Suppressor macrophage treated with lipopolysaccharide for 1 hour (primary cell): ENCODE data around the gene PCID2.
"Not testable (repeated sequence)": the region's sequence is repeated elsewhere in the genome, so short reads cannot be mapped to it uniquely, and the experiment has no call there.

ENCODE experiments used
- DNase-seq, 3 donors: peaks; one replicate each; pipeline ENCODE4 v3.0.0-alpha.2; 2020 to 2022

The PCID2 gene

DNA sequence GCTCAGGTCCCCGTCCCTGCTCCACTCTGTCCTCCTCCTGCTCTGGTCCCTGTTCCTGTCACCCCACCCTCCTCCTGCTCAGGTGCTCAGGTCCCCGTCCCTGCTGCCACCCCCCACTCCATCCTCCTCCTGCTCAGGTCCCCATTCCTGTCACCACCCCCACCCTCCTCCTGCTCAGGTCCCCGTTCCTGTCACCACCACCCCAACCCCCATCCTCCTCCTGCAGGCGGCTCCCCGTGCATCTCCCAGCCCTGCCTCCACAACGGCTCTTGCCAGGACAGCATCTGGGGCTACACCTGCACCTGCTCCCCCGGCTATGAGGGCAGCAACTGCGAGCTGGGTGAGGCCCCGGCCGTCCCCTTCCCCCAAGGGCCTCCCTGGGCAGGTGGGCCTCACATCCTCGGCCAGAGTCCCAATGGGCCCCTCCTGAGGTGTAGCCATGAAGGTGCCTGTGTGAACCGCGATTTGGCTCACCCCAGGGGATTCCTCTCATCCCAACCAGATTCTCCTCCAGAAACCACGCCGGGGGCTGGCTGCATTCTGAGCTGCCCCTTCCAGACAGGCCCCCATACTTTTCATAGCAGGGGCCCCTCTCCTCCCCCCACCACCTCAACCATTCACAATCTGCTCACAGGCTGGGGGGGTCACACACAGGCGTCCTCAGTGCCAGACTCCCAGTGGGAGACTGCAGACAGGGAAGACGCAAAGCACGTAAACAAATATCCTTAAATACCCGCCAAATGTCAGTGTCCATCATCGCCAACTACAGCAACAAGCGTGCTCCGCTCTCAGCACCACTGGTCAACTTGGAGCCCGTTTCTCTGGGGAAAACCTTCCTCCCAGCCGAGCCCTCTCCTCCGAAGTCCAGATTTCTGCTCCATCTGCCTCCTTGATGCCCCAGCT lies 45.4 kb downstream of the PCID2 start:
- no peak for DNase-seq

DNA sequence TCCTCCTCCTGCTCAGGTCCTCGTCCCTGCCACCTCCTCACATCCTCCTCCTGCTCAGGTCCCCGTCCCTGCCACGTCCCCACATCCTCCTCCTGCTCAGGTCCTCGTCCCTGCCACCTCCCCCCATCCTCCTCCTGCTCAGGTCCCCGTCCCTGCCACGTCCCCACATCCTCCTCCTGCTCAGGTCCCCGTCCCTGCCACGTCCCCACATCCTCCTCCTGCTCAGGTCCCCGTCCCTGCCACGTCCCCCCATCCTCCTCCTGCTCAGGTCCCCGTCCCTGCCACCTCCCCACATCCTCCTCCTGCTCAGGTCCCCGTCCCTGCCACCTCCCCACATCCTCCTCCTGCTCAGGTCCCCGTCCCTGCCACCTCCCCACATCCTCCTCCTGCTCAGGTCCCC lies 46.5 kb downstream of the PCID2 start:
- not testable (repeated sequence) for DNase-seq

DNA sequence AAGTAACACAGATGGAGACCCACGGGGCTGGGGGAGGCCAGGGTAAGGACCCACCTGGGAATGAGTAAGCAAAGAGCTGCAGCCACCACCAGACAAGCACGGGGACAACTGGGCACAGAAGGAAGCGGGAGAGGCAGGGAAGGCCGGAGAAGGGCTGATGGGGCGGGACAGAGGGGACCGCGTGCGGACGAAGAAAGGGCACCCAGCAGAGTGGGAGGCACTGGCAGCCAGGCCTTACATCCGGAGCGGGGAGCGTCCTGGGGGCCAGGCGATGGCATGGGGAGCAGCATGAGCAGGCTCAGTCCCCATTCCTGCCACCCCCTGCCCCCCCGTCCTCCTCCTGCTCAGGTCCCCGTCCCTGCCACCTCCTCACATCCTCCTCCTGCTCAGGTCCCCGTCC lies 47.0 kb downstream of the PCID2 start:
- no peak for DNase-seq

GRCh38 chr13:113160983-113161382 lies 47.5 kb downstream of the PCID2 start:
- no peak for DNase-seq

DNA sequence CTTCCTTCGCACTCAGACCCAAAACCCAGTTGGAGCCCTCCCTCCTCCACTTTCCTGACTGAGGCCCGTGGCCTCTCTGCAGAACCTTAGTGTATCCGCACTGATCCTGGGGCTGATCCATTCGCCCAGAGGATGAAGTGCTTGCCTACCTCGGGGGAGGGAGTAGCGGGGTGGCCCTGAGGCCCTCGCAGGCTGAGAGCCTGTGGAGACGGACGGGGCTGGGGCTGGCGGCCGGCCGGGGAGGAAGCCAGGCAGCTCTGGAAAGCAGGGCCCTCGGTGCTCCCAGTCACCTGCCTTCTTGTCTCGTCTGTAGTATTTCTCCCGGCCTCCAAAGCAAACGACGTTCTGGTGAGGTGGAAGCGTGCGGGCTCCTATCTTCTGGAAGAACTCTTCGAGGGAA lies 48.8 kb downstream of the PCID2 start:
- no peak for DNase-seq

GRCh38 chr13:113158946-113159345 lies 49.5 kb downstream of the PCID2 start:
- no peak for DNase-seq

GRCh38 chr13:113157929-113158747 lies 50.3 kb downstream of the PCID2 start, which contains the start of gene PROZ:
TSS of gene PROZ (plus strand) at chr13:113158648. CDS start at chr13:113158661, 13 bp downstream.
- DNase-seq = no peak

- no peak for DNase-seq
Observed at GRCh38 chr13:113157206-113157928, 51.1 kb downstream of the PCID2 start.

GRCh38 chr13:113155982-113156655 lies 52.4 kb downstream of the PCID2 start:
- DNase-seq = no peak

DNA sequence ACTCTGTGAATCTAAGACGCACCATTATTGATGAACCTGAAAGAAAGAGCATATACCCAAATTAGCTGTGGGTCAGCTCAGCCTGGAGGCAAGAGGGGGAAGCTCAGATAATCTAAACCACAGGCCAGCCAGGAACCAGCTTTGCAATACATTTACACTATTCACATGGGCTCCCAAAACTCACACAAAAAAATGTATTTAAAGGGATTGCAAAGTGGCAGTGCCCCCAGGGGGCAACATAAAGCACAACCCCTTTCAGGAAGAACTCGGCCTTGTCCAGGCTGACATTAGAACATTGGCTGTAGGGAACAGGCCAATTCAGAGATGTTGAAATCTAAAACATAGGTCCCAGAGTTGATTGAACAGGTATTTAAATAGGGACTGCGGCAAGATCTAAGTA lies 53.3 kb downstream of the PCID2 start:
- no peak for DNase-seq

- DNase-seq = peak; percentile 60 to 89 (median 79)
Observed at GRCh38 chr13:113153810-113154748, 54.4 kb downstream of the PCID2 start.

DNA sequence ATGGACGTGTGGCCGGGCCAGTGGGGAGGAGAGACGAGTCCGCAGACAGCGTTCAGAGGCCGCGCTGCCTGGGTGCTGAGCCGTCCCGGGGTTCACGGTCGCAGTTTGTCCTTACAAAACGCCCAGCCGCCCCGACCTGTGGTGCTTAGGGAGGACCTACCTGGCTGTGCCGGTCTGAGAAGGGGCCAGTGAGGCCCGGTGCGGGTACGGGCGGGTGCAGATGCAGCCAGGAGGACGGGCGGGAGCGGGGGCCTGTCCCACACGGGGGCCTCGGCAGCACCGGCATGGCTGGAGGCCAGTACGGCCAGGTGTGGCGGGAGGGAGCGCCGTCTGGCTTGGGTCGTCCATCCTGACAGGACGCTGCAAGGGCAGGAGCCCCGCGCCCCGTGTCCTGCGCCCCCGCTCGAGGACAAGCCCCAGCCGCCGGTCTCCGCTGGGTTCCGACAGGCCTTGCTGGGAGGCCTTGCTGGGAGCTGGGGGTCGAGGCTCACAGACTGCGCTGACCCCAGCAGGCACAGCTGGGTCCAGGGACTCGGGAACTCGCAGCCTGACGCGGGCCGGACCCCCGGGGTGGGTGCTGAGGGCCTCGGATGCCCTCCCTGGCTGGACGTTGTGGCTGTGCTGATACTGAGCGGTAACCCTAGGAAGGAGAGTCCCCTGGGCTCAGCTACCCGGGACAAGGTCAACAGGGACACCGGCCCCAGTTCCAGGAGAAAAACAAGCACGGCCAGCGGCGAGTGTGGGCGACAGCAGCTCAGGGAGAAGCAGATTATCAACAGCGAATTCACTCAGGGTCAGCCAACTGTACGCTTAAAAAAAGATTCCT lies 55.3 kb downstream of the PCID2 start:
- peak in 2 of 3 donors; percentile 34 to 46 for DNase-seq

DNA sequence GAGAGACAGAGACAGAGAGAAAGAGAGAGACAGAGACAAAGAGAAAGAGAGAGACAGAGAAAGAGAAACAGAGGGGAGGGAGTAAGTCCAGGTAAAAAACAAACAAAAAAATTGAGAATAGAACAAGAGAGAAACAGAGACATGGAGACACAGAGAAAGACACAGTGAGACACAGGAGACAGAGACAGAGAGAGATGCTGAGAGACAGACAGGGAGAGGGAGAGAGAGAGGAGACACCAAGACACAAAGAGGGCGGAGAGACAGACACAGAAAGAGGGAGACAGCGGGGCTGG lies 55.8 kb downstream of the PCID2 start:
- no peak for DNase-seq

- peak; percentile 90 to 91 (median 91) for DNase-seq
Observed at GRCh38 chr13:113151745-113152690, 56.5 kb downstream of the PCID2 start.

DNA sequence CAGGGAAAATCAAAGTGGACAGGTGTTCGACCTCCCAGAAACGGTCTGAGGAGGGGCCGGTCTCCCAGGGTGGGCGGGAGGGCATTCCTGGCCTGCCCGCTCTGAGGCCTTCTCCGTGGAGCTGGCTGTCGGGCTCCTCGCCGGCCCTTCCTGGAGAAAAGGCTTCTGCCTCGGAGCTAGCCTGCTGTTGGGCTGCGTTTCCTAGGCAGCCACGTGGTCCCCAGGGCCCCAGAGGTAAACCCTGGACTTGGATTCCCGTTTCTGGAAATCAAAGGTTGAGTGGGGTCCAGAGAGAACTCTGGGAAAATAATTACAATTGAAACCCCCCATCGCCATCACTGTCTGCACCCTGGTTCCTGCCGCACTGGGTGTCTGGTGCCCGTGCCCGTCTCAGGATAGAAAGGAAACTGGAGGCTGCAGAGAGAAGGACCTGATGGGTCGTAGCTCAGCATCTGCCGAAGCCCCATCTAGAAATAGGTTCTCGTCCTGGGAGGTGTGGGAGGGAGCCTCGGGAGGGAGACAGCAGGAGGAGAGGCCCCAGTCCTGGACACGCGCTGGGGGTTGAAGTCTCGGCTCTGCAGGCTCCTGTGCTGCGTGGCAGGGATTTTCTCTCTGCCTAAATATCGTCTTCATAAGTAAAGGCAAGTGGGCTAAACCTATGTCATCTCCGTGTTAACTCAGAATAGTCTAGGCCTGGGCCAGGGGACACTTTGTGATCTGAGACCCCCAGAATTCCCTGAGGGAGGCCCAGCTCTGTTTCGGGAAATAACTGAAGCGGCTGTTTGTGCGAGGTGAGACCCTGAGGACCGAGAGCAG lies 57.7 kb downstream of the PCID2 start:
- no peak for DNase-seq

DNA sequence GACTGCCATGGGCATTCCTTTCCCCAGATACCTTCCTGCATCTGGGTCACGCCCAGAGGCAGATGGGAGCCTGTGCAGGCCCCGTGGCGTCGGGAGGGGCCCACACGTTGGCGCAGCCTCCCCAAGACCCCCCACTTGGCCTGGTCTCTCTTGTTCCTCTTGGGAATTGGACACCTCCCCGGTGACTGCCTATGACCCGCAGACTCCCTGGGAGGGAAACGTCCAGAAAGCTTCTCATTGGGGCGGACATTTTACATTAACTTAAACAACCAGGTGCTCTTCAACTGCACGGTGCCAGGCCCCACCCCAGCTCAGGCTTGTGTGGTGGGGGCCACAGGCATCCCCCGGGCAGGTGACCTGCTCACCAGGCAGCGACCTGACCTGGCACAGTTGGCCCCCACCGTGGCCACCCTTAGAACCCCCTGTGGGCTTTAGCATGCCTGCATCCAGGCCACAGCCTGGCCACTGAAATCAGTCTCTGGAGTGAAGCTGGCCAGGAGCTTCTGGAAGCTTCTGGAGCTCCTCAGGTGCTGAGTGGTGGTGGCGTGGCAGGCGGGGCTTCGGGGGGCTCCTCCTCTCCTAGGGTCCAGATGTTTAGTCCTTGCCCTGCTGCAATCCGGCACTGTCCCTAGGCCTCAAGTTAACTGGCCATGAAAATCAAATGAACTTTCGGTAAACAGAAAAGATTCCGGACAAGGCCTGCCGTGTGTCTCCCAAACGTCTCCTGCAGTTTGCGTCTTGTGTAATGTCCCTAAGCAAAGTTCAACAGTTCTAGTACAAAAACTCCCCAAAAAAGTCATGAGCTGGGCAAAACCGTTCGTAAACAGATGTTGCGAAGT lies 58.5 kb downstream of the PCID2 start:
- no peak for DNase-seq

DNA sequence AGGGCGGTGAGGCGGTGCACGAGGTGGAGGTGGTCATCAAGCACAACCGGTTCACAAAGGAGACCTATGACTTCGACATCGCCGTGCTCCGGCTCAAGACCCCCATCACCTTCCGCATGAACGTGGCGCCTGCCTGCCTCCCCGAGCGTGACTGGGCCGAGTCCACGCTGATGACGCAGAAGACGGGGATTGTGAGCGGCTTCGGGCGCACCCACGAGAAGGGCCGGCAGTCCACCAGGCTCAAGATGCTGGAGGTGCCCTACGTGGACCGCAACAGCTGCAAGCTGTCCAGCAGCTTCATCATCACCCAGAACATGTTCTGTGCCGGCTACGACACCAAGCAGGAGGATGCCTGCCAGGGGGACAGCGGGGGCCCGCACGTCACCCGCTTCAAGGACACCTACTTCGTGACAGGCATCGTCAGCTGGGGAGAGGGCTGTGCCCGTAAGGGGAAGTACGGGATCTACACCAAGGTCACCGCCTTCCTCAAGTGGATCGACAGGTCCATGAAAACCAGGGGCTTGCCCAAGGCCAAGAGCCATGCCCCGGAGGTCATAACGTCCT lies 59.4 kb downstream of the PCID2 start:
- no peak for DNase-seq
